ENCODE data around the gene SF3B2.

Gene SF3B2

DNA sequence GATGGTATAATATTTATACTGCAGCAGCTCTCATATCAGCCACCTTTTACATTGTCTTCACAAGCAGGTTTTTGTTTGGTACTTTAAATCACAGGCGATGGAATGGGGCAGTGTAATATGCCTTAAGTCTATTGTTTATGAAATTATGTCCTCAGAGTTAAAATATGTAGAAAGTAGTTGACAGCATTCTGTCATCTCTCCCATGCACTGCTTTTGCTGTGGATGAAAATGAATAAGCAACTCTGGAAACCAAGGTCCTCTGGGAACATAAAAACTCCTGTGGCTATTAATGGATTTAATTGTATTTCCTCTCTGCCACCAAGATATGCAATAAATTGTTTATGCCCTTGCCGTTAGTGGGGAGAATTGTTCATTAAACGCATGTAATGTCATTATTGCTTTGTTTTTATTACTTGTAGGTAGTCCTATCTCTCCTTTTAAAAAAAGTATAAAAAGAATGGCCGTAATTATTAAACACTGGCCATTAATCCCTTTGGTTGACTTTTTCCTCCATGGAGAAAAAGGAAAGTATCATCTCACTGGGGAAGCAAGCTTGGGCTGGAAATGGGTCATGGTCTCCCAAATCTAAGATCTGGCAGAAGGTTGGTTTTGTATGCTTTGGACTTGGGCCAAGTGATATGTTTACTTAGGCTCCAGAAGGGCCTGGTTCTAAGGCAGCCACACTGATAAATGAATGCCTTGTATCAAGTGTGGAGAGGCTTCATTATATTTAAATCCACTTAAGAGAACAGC is 31.0 kb downstream of the SF3B2 start:
- Histone ChIP-seq H3K27ac (ENCODE audit: low read length) (no peak overlapping the region), H3K9ac (ENCODE audit: low read length) (no peak overlapping the region), H3K4me3 (ENCODE audit: low read length) (no peak overlapping the region), H3K36me3 (replicated peaks; ENCODE audit: low read depth, low read length) (no peaks in the 10 kb centered on the region), H2AFZ (ENCODE audit: low read depth, low read length) (no peak overlapping the region), H3K4me1 (ENCODE audit: low read length) (peaks cover 12% of the 10 kb centered on the region), H3K79me2 (ENCODE audit: low read length) (no peaks in the 10 kb centered on the region), H3K27me3 (ENCODE audit: low read depth, low read length) (no peaks in the 10 kb centered on the region), H4K20me1 (ENCODE audit: insufficient read depth, low read length) (no peaks in the 10 kb centered on the region; the same call in 1 of the 2 replicates), H3K9me3 (ENCODE audit: insufficient read depth, low read length) (no peaks in the 10 kb centered on the region), H3K4me2 (ENCODE audit: low read length) (no peak overlapping the region)
- TF ChIP-seq, protein P1, sequence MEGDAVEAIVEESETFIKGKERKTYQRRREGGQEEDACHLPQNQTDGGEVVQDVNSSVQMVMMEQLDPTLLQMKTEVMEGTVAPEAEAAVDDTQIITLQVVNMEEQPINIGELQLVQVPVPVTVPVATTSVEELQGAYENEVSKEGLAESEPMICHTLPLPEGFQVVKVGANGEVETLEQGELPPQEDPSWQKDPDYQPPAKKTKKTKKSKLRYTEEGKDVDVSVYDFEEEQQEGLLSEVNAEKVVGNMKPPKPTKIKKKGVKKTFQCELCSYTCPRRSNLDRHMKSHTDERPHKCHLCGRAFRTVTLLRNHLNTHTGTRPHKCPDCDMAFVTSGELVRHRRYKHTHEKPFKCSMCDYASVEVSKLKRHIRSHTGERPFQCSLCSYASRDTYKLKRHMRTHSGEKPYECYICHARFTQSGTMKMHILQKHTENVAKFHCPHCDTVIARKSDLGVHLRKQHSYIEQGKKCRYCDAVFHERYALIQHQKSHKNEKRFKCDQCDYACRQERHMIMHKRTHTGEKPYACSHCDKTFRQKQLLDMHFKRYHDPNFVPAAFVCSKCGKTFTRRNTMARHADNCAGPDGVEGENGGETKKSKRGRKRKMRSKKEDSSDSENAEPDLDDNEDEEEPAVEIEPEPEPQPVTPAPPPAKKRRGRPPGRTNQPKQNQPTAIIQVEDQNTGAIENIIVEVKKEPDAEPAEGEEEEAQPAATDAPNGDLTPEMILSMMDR (IDR thresholded peaks at IDR 0.05; ENCODE audit: low read depth, low read length): no peak
- no peak for TF ChIP-seq EZH2phosphoT487 (IDR thresholded peaks at IDR 0.05; ENCODE audit: low read depth)

DNA sequence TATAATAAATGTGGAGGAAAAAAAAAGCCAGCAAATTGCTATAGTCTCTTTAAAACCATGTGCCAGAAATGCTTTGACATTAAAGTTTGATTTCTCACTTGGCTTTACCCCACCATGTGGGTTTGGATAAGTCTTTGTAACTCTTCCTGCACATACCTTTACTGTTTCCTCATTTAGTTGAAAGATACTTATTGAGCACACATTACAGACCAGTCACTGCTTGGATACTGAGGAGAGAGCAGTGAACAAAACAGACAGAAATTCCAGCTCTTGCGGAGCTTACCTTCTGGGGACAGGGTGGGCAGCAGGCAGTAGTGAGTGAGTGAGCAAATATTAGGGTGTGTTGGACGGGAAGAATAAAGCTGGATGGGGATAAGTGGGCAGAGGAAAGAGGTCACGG is 31.6 kb downstream of the SF3B2 start:
- Histone ChIP-seq H2AFZ (ENCODE audit: low read depth, low read length) (no peak overlapping the region), H3K79me2 (ENCODE audit: low read length) (0 out of 2 replicates have a peak, but pooled peaks cover 3% of the 10 kb centered on the region), H3K27ac (ENCODE audit: low read length) (no peak overlapping the region), H3K36me3 (replicated peaks; ENCODE audit: low read depth, low read length) (no peaks in the 10 kb centered on the region), H4K20me1 (ENCODE audit: insufficient read depth, low read length) (no peaks in the 10 kb centered on the region; the same call in 1 of the 2 replicates), H3K4me2 (ENCODE audit: low read length) (no peak overlapping the region), H3K27me3 (ENCODE audit: low read depth, low read length) (no peaks in the 10 kb centered on the region), H3K9me3 (ENCODE audit: insufficient read depth, low read length) (no peaks in the 10 kb centered on the region), H3K9ac (ENCODE audit: low read length) (no peak overlapping the region), H3K4me1 (ENCODE audit: low read length) (peaks cover 10% of the 10 kb centered on the region), H3K4me3 (ENCODE audit: low read length) (no peak overlapping the region)
- TF ChIP-seq EZH2phosphoT487 (IDR thresholded peaks at IDR 0.05; ENCODE audit: low read depth): no peak
- TF ChIP-seq, protein P1 (IDR thresholded peaks at IDR 0.05; ENCODE audit: low read depth, low read length): no peak

DNA sequence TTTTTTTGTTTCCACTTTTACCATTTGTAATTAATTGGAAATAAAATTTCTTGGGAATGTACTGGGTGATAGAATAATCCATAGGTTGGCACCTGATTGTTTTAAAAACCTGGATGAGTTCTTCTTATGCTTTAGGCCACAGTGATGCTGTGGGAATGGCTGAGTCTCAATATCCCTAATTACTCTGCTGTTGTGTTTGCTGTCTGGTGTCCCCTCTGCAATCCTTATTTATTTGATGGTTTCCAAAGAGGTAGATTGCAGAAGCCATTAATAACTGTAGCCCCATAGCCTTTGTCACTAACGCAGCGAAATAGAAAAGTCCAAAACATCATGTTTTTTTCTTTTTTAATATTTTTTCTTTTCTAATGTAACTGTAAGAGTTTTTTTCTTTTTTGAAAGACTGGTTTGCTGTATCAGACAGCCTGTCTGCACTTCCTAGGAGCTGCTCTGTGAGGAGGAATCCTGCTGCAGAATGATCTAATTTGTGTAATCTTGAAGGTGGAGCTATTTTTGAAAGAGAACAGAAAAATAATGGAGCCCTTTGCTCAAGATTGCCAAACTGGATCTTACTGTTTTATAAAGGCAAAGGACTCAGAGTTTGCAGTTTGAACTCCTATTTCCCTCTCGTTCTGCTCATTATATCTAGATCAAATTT is 32.8 kb downstream of the SF3B2 start:
- Histone ChIP-seq H3K36me3 (replicated peaks; ENCODE audit: low read depth, low read length) (no peaks in the 10 kb centered on the region), H3K79me2 (ENCODE audit: low read length) (0 out of 2 replicates have a peak, but pooled peaks cover 3% of the 10 kb centered on the region), H3K4me1 (ENCODE audit: low read length) (peaks cover 10% of the 10 kb centered on the region), H3K27me3 (ENCODE audit: low read depth, low read length) (no peaks in the 10 kb centered on the region), H2AFZ (ENCODE audit: low read depth, low read length) (no peak overlapping the region), H3K27ac (ENCODE audit: low read length) (no peak overlapping the region), H4K20me1 (ENCODE audit: insufficient read depth, low read length) (no peaks in the 10 kb centered on the region; the same call in 1 of the 2 replicates), H3K4me2 (ENCODE audit: low read length) (no peak overlapping the region), H3K9me3 (ENCODE audit: insufficient read depth, low read length) (no peaks in the 10 kb centered on the region), H3K9ac (ENCODE audit: low read length) (no peak overlapping the region), H3K4me3 (ENCODE audit: low read length) (no peak overlapping the region)
- TF ChIP-seq, protein P1 (IDR thresholded peaks at IDR 0.05; ENCODE audit: low read depth, low read length): no peak
- no peak for TF ChIP-seq EZH2phosphoT487 (IDR thresholded peaks at IDR 0.05; ENCODE audit: low read depth)

DNA sequence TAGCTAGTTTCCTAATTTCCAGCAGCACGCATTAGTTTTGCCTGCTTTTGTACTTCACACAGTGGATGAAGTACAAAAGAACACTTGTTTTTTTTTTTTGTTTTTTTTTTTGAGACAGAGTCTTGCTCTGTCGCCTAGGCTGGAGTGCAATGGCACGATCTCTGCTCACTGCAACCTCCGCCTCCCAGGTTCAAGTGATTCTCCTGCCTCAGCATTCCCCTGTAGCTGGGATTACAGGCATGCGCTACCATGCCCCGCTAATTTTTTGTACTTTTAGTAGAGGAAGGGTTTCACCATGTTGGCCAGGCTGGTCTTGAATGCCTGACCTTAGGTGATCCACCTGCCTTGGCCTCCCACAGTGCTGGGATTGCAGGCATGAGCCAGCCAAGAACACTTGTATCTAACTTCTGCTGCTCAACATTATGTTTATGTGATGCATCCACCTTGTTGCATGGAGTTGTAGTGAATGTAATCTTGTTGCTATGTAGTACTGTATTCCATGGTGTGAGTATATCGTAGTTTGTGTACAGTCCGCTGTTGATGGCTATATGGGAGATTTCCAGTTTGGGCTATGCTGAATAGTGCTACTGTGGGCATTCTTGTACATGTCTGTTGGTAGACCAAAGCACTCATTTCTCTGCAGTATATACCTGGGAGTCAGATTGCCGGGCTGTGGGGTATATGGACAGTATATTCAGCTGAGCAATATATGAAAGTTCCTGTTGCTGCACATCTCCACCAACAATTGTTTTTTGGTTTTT is 35.2 kb downstream of the SF3B2 start:
- no peak overlapping the region for H3K9ac ChIP-seq (ENCODE audit: low read length)

More for the DNA sequence above, 35.2 kb downstream of the SF3B2 start:
- Histone ChIP-seq H3K4me1 (ENCODE audit: low read length) (no peaks in the 10 kb centered on the region), H2AFZ (ENCODE audit: low read depth, low read length) (no peak overlapping the region), H3K9me3 (ENCODE audit: insufficient read depth, low read length) (no peaks in the 10 kb centered on the region), H3K4me2 (ENCODE audit: low read length) (no peak overlapping the region), H4K20me1 (ENCODE audit: insufficient read depth, low read length) (no peaks in the 10 kb centered on the region), H3K36me3 (replicated peaks; ENCODE audit: low read depth, low read length) (no peaks in the 10 kb centered on the region), H3K4me3 (ENCODE audit: low read length) (no peak overlapping the region), H3K27me3 (ENCODE audit: low read depth, low read length) (no peaks in the 10 kb centered on the region), H3K79me2 (ENCODE audit: low read length) (0 out of 2 replicates have a peak, but pooled peaks cover 3% of the 10 kb centered on the region), H3K27ac (ENCODE audit: low read length) (no peak overlapping the region)
- TF ChIP-seq, protein P1 (IDR thresholded peaks at IDR 0.05; ENCODE audit: low read depth, low read length): no peak
- TF ChIP-seq EZH2phosphoT487 (IDR thresholded peaks at IDR 0.05; ENCODE audit: low read depth): no peak
